Left lung (tissue), 10 donors: ENCODE results near the gene PLEKHG2. TPM values are rescaled to one million over a fixed set of nuclear protein-coding genes. Genes with fewer than 3 reads are reported as not detected.
A peak's percentile ranks its signal among the peaks of the same experiment; 100 is the strongest.

Experiments
- ATAC-seq: fragments of 200-7000 bp; cut with Tn5 transposase; one replicate; pipeline ENCODE4 v1.9.1; 2020; ENCODE audit warnings: moderate library complexity
- DNase-seq, 4 donors: peaks; one replicate each; pipeline ENCODE4 v3.0.0-alpha.2; 2013 to 2020
- H3K27ac ChIP-seq, 2 donors: fragments of 200-600 bp; sonication (generic) in 1 of 2; one replicate each; pipeline versions ENCODE4 v1.5.0 to v1.8.0; 2020 to 2021
- H3K27me3 ChIP-seq, 2 donors: fragments of 200-600 bp; sonication (generic) in 1 of 2; one replicate each; pipeline versions ENCODE4 v1.5.0 to v1.8.0; 2020 to 2021
- H3K36me3 ChIP-seq, 2 donors: fragments of 200-600 bp; sonication (generic) in 1 of 2; one replicate each; pipeline versions ENCODE4 v1.5.0 to v1.8.0; 2020 to 2021
- H3K4me1 ChIP-seq, 2 donors: fragments of 200-600 bp; one replicate each; pipeline ENCODE4 v1.8.0; 2021
- H3K4me3 ChIP-seq, 2 donors: fragments of 200-600 bp; sonication (generic) in 1 of 2; one replicate each; pipeline versions ENCODE4 v1.5.0 to v1.8.0; 2020 to 2021; ENCODE audit warnings: mild to moderate bottlenecking in 1 of 2
- H3K9me3 ChIP-seq, 2 donors: fragments of 200-600 bp; sonication (generic) in 1 of 2; one replicate each; pipeline versions ENCODE4 v1.5.0 to v1.8.0; 2020 to 2021
- intact Hi-C, 2 donors: fragments of 100-400 bp; cut with DNase I; formaldehyde crosslinking; loops; one replicate each; pipeline versions ENCODE4 v1.11.2 to v1.14.2; 2022
- polyA plus RNA-seq, 6 donors: library from polyadenylated mRNA; unstranded; fragments of 120-200 nt; gene quantifications; one replicate each; pipeline ENCODE4 v1.2.1, GENCODE V29; 2013; ENCODE audit not compliant: insufficient read length in 6 of 6
- total RNA-seq, 2 donors: library from RNA; stranded (reverse); fragmentation: NEBNext Ultra II Directional; extraction: Animal tissue kit (Norgen Biotek cat#: 25700); gene quantifications; one replicate each; pipeline ENCODE4 v1.2.1, GENCODE V29; 2021
- TF ChIP-seq, protein P1 (sequence below), 2 donors: fragments of 200-600 bp; sonication (generic) in 1 of 2; IDR thresholded peaks; one replicate each; pipeline versions ENCODE4 v1.5.0 to v1.8.0; 2021; ENCODE audit warnings: antibody characterized with exemption in 2 of 2
- donor health status: DM: no; HTN: yes; CAD: no.
- donor health status: DM: no; HTN: no; CAD: no.

PLEKHG2 gene
- total and polyA plus RNA-seq, 8 donors: 39.5 to 118 (median 91.3) TPM

DNA sequence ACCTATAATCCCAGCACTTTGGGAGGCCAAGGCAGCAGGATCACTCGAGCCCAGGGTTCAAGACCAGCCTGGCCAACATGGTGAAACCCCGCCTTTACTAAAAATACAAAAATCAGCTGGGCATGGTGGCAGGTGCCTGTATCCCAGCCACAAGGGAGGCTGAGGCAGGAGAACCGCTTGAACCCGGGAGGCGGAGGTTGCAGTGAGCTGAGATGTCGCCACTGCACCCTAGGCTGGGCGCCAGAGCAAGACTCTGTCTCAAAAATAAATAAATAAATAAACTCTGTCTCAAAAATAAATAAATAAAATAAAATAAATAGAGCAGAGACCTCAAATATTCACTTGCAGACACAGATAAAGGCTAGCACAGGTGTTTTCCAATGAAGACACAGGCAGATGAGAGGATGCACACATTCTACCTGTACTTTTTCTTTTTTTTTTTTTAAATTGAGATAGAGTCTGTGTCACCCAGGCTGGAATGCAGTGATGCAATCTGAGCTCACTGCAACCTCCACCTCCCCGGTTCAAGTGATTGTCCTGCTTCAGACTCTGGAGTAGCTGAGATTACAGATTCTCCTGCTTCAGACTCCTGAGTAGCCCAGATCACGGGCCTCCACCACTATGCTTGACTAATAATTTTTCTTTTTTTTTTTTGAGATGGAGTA lies 25.9 kb downstream of the PLEKHG2 start:
- DNase-seq (no peak), ATAC-seq (no peak)
- Histone ChIP-seq H3K9me3 (no peaks in the 10 kb centered on the region), H3K36me3 (peaks cover 0 to 16% of the 10 kb centered on the region in 2 donors), H3K27ac (no peak overlapping the region), H3K27me3 (no peaks in the 10 kb centered on the region), H3K4me3 (no peak overlapping the region), H3K4me1 (peaks cover 21 to 39% of the 10 kb centered on the region in 2 donors)
- intact Hi-C loops: no loop called here
- TF ChIP-seq, protein P1, sequence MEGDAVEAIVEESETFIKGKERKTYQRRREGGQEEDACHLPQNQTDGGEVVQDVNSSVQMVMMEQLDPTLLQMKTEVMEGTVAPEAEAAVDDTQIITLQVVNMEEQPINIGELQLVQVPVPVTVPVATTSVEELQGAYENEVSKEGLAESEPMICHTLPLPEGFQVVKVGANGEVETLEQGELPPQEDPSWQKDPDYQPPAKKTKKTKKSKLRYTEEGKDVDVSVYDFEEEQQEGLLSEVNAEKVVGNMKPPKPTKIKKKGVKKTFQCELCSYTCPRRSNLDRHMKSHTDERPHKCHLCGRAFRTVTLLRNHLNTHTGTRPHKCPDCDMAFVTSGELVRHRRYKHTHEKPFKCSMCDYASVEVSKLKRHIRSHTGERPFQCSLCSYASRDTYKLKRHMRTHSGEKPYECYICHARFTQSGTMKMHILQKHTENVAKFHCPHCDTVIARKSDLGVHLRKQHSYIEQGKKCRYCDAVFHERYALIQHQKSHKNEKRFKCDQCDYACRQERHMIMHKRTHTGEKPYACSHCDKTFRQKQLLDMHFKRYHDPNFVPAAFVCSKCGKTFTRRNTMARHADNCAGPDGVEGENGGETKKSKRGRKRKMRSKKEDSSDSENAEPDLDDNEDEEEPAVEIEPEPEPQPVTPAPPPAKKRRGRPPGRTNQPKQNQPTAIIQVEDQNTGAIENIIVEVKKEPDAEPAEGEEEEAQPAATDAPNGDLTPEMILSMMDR (IDR thresholded peaks at IDR 0.05): no peak

DNA sequence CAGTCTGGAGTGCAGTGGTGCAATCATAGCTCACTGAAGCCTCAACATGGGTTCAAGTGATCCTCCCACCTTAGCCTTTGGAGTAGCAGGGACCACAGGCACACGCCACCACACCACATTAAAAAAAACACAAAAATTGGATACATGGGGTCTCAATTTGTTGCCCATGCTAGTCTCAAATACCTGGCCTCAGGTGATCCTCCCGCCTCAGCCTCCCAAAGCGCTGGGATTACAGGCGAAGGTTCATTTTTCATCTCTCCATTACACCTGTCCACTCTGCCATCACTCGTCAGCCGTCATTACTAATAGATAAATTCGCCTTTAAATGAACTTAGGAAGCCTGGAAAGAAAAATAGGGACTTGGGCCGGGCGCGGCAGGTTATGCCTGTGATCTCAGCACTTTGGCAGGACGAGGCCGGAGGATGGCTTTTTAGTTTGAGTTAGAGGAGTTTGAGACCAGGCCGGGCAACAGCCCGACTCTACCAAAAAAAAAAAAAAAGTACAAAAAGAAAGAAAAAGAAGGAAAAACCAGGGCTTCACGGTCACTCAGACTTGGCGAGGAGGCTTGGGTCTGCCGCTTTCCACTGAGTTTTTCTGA lies 32.2 kb downstream of the PLEKHG2 start:
- intact Hi-C loops: no loop called here
- no peaks in the 10 kb centered on the region for H3K9me3 ChIP-seq
- TF ChIP-seq, protein P1 (IDR thresholded peaks at IDR 0.05): no peak
- peak overlapping the region; percentile 96 for H3K27ac ChIP-seq
- peak overlapping the region; percentile 83 to 88 for H3K4me3 ChIP-seq
- H3K27me3 ChIP-seq: no peaks in the 10 kb centered on the region
- H3K4me1 ChIP-seq: peaks cover 20 to 53% of the 10 kb centered on the region in 2 donors
- ATAC-seq (peak; percentile 10), DNase-seq (no peak)
- H3K36me3 ChIP-seq: peaks cover 0 to 15% of the 10 kb centered on the region in 2 donors

DNA sequence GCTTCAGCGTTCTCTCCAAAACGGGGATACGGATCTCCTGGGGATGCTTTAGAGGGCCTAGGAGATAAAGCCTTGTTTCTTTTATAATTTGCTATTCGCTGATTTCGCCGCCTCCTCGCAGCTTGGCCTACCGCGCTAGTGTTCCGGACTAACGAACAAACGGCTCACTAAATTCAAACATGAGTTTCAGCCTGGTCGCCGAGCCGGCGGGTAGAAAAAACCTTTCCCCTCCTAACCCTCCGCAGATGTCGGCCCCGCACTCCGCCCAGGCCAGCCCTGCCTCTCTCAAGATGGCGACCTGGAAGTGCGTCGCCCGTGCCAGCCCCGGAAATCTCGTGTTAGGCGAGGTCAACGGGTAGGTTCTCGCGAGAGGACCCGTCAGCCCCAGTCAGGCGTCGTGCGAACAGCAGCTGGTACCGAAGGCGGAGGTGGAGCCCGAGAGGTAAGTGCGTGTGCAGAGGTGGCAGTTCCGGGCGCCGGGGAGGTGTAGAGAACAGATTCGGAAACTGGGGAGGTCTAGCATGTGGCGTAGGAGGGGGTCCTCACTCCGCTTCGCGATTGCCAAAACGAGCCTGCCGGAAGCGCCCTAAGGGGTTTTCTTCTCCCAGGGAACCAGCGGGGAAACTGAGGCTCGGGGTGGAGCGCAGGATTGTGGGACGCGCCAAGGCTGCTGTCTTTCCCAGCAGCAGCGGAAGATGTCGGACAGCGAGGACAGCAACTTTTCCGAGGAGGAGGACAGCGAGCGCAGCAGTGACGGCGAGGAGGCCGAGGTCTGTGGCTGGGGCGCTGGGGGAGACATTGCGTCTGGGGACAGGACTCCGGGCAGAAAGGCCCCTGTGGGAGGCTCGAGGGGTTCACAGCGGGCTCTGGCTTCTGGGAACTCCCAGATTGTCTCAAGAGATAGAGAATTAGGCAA lies 33.0 kb downstream of the PLEKHG2 start, which contains the start of gene SUPT5H:
Gene SUPT5H (plus strand): TSS at position 387 of the 916 bp plus-strand sequence. CDS start 309 bp downstream, at position 696.
- peaks cover 20 to 54% of the 10 kb centered on the region in 2 donors for H3K4me1 ChIP-seq
- DNase-seq (peak; percentile 97 to 98 (median 98)), ATAC-seq (peak; percentile 98)
- peak within 1 kb of the TSS; percentile 96 for H3K27ac ChIP-seq
- no peaks in the 10 kb centered on the region for H3K9me3 ChIP-seq
- H3K4me3 ChIP-seq: peak within 1 kb of the TSS; percentile 83 to 88
- intact Hi-C loops: no loop called here
- TF ChIP-seq, protein P1 (IDR thresholded peaks at IDR 0.05): no peak
- no peaks in the 10 kb centered on the region for H3K27me3 ChIP-seq
- H3K36me3 ChIP-seq: peaks cover 0 to 22% of the 10 kb centered on the region in 2 donors

DNA sequence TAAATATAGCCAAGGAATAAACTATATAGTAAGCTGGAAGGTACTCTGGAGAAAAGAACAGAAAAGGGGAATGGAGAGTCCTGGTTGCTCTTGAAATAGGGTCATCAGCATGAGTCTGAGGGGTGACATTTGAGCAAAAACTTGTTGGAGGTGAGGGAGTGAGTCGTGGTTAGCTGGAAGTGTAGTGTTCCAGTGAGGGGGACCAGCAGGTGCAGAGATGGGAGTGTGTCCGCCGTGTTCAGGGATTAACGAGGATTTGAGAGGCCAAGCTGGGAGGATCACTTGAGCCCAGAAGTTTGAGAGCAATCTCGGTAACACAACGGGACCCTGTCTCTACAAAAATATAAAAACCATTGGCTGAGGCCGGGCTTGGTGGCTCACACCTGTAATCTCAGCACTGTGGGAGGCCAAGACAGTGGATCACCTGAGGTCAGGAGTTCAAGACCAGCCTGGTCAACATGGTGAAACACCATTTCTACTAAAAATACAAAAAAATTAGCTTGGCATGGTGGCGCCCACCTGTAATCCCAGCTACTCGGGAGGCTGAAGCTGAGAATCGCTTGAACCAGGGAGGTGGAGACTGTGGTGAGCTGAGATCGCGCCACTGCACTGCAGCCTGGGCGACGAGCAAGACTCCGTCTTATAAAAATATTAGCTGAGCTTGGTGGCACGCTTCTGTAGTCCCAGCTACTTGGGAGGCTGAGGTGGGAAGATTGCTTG lies 34.1 kb downstream of the PLEKHG2 start:
- TF ChIP-seq, protein P1 (IDR thresholded peaks at IDR 0.05): no peak
- H3K27ac ChIP-seq: peak overlapping the region in 1 of 2 donors; percentile 2
- ATAC-seq (no peak), DNase-seq (no peak)
- H3K27me3 ChIP-seq: no peaks in the 10 kb centered on the region
- H3K4me1 ChIP-seq: peaks cover 20 to 50% of the 10 kb centered on the region in 2 donors
- intact Hi-C loops: no loop called here
- no peaks in the 10 kb centered on the region for H3K9me3 ChIP-seq
- peak overlapping the region; percentile 83 to 88 for H3K4me3 ChIP-seq
- H3K36me3 ChIP-seq: peaks cover 0 to 24% of the 10 kb centered on the region in 2 donors
